ENCODE results near the gene SLAMF9. TPM values are rescaled to one million over a fixed set of nuclear protein-coding genes. Genes with fewer than 3 reads are reported as not detected.

The SLAMF9 gene
- total RNA-seq, 1 experiment from 2014 or later = not detected

GRCh38 chr1:159983681-159984080, 29.6 kb upstream of the SLAMF9 start:
- no CpG with 5 or more reads among the region's 5 CpGs for WGBS (ENCODE audit: extremely low coverage, insufficient read length, low lambda C conversion rate)

More at GRCh38 chr1:159983681-159984080, 29.6 kb upstream of the SLAMF9 start:
- no peaks in the 10 kb centered on the region for H3K4me1 ChIP-seq (ENCODE audit: insufficient read depth, low read length)
- Mint-ChIP-seq H3K27me3 (ENCODE audit: low read depth) (peaks cover 14% of the 10 kb centered on the region), H3K4me1 (peaks cover 0 to 6% of the 10 kb centered on the region in 2 experiments; a peak in 2 of 4 replicates), H3K4me3 (no peak overlapping the region), H3K36me3 (ENCODE audit: insufficient read depth in 1 of 3, low read depth in 3 of 3) (no peaks in the 10 kb centered on the region), H3K9me3 (no peaks in the 10 kb centered on the region), H3K27ac (no peak overlapping the region)
- no peaks in the 10 kb centered on the region for H3K79me2 ChIP-seq (ENCODE audit: insufficient read depth, low read length)
- H4K8ac ChIP-seq (replicated peaks; ENCODE audit: insufficient read length, low read depth, low read length) = no peak overlapping the region
- TF ChIP-seq CTCF (conservative IDR thresholded peaks at IDR 0.05) = no peak
- no peak overlapping the region for H3K9ac ChIP-seq (ENCODE audit: extremely low read depth, insufficient read length, low read length)
- H3K18ac ChIP-seq (ENCODE audit: insufficient read length, low read depth, low read length) = no peak overlapping the region
- no peak overlapping the region for H2BK15ac ChIP-seq (ENCODE audit: low read depth, low read length)
- no peak overlapping the region for H3K4me2 ChIP-seq (ENCODE audit: insufficient read depth, insufficient read length, low read length)
- H2AFZ ChIP-seq (ENCODE audit: low read length) = no peak overlapping the region
- H3K4ac ChIP-seq (ENCODE audit: low read depth, low read length) = no peak overlapping the region
- no peak overlapping the region for H2AK5ac ChIP-seq (ENCODE audit: insufficient read length, low read length)
- H3K23me2 ChIP-seq (ENCODE audit: insufficient read length, low read depth, low read length, poor library complexity, severe bottlenecking) = no peaks in the 10 kb centered on the region
- no peaks in the 10 kb centered on the region for H3K27me3 ChIP-seq (ENCODE audit: insufficient read depth, low read length)
- H3K27ac ChIP-seq (ENCODE audit: insufficient read length, low read depth, low read length) = no peak overlapping the region
- no peak overlapping the region for H3K56ac ChIP-seq (ENCODE audit: insufficient read length, low read depth, low read length)
- no peak overlapping the region for H2BK5ac ChIP-seq (ENCODE audit: insufficient read length, low read length)
- H3K23ac ChIP-seq (ENCODE audit: insufficient read length, low read depth, low read length) = no peak overlapping the region
- no peak overlapping the region for H4K91ac ChIP-seq (ENCODE audit: insufficient read length, low read depth, low read length)
- DNase-seq = no peak
- no peak overlapping the region for H2BK20ac ChIP-seq (ENCODE audit: low read depth, low read length, poor library complexity, severe bottlenecking)
- H4K5ac ChIP-seq (ENCODE audit: insufficient read length, low read depth, low read length) = no peak overlapping the region
- no peaks in the 10 kb centered on the region for H4K20me1 ChIP-seq (ENCODE audit: control insufficient read depth, insufficient read depth, insufficient read length)
- H2BK12ac ChIP-seq (ENCODE audit: insufficient read length, low read depth, low read length) = no peak overlapping the region
- H2BK120ac ChIP-seq (ENCODE audit: low read depth, low read length, poor library complexity, severe bottlenecking) = no peak overlapping the region
- no peaks in the 10 kb centered on the region for H3K79me1 ChIP-seq (ENCODE audit: insufficient read depth, low read depth, low read length, poor library complexity, severe bottlenecking)
- H3T11ph ChIP-seq (ENCODE audit: low read length) = no peak overlapping the region
- no peaks in the 10 kb centered on the region for H3K9me3 ChIP-seq (ENCODE audit: control insufficient read depth, low read depth, low read length)
- no peak overlapping the region for H3K14ac ChIP-seq (ENCODE audit: insufficient read depth, low read length)

Measured in H9 (cell line).